ENCODE results near the gene ASB11.

DNA sequence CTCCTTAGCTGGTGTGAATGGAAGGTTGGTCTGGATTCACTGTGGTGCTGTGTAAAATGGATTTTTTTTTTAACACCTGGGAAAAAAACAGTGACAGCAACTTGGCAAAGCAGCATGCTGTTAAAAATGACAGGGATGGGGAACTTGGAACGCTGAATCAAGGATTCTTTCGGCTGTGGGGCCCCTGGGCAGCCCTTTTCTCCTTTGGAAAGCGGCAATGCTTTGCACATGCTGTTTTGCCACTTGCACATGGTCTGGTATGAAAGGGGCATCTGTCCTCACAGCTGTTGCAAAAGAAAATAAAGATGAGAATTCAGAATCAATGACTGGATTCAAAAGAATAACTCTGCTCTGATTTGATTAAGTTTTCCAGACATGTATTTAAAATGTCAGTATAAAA is 30.5 kb upstream of the ASB11 start:
- TF ChIP-seq, protein P1, sequence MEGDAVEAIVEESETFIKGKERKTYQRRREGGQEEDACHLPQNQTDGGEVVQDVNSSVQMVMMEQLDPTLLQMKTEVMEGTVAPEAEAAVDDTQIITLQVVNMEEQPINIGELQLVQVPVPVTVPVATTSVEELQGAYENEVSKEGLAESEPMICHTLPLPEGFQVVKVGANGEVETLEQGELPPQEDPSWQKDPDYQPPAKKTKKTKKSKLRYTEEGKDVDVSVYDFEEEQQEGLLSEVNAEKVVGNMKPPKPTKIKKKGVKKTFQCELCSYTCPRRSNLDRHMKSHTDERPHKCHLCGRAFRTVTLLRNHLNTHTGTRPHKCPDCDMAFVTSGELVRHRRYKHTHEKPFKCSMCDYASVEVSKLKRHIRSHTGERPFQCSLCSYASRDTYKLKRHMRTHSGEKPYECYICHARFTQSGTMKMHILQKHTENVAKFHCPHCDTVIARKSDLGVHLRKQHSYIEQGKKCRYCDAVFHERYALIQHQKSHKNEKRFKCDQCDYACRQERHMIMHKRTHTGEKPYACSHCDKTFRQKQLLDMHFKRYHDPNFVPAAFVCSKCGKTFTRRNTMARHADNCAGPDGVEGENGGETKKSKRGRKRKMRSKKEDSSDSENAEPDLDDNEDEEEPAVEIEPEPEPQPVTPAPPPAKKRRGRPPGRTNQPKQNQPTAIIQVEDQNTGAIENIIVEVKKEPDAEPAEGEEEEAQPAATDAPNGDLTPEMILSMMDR (IDR thresholded peaks at IDR 0.05): no peak
- TF ChIP-seq EP300 (IDR thresholded peaks at IDR 0.05): no peak
- no peak for TF ChIP-seq POLR2AphosphoS5 (IDR thresholded peaks at IDR 0.05)
- TF ChIP-seq POLR2A (IDR thresholded peaks at IDR 0.05): no peak

All from stomach (tissue), 4 donors.